HepG2 (cell line): ENCODE results near the gene KLF13. TPM values are rescaled to one million over a fixed set of nuclear protein-coding genes. Genes with fewer than 3 reads are reported as not detected.
A peak's percentile ranks its signal among the peaks of the same experiment; 100 is the strongest.

ENCODE experiments used
- ATAC-seq: fragments of 200-7000 bp; cut with Tn5 transposase; 3 replicates; pipeline ENCODE4 v1.9.1; 2020; ENCODE audit warnings: mild to moderate bottlenecking, moderate library complexity
- BruUV-seq: library from RNA; stranded (reverse); fragments of 400-500 nt; replicated peaks from 2 replicates; lab custom pipeline; 2021; lab: Mats Ljungman, UMichigan
- CTCF ChIA-PET: fragments of 300-600 bp; formaldehyde crosslinking; extraction: SDS; loops from one replicate; lab custom pipeline; 2021; ENCODE audit warnings: low total read pairs, inconsistent platforms, low intra/inter-chr PET ratio; lab: Yijun Ruan, JAX
- POLR2A ChIA-PET: fragments of 350-600 bp; sonication (Branson Sonifier 250); formaldehyde crosslinking; loops from one replicate; lab custom pipeline; 2020; ENCODE audit warnings: antibody characterized with exemption, inconsistent platforms; lab: Yijun Ruan, JAX
- DNase-seq: peaks from one replicate; pipeline ENCODE4 v3.0.0-alpha.2; 2015; ENCODE audit warnings: low spot score
- FAIRE-seq: peaks from 3 replicates; lab custom pipeline; 2011; peaks lifted over from hg19 to GRCh38; lab: Jason Lieb, UNC
- H2AFZ ChIP-seq: one replicate; pipeline ENCODE4 v1.6.1; 2011; ENCODE audit warnings: low read length, inconsistent platforms
- H3K27ac ChIP-seq: fragments of 300-600 bp; 3 replicates; pipeline ENCODE4 v1.8.0; 2011; ENCODE audit warnings: mixed run types, mild to moderate bottlenecking, mixed read lengths, low read length, inconsistent platforms; ENCODE audit not compliant: insufficient read depth; ENCODE audit errors: extremely low read length
- H3K27me3 ChIP-seq, 2 experiments: fragments of 200-600 bp in 1 of 2; 2 replicates in 1 of 2; 3 replicates in 1 of 2; pipeline versions ENCODE4 v1.6.0 to v1.8.0; 2011; ENCODE audit warnings: low read length in 2 of 2, mild to moderate bottlenecking in 2 of 2, moderate library complexity in 2 of 2, inconsistent platforms in 1 of 2; ENCODE audit not compliant: insufficient read depth in 2 of 2, control insufficient read depth in 1 of 2
- H3K36me3 ChIP-seq, 2 experiments: fragments of 200-600 bp in 1 of 2; replicated peaks in 1 of 2; 2 replicates in 1 of 2; 3 replicates in 1 of 2; pipeline versions ENCODE4 v1.5.1 to v1.8.0; 2011; ENCODE audit warnings: low read length in 2 of 2, inconsistent platforms in 1 of 2; ENCODE audit not compliant: insufficient read depth in 2 of 2, control insufficient read depth in 1 of 2
- H3K4me1 ChIP-seq: 2 replicates; pipeline ENCODE4 v1.5.1; 2012; ENCODE audit warnings: low read length, inconsistent platforms; ENCODE audit not compliant: insufficient read depth
- H3K4me2 ChIP-seq: 2 replicates; pipeline ENCODE4 v1.6.0; 2011; ENCODE audit warnings: low read depth, low read length, inconsistent platforms
- H3K4me3 ChIP-seq, 3 experiments: fragments of 200-600 bp in 1 of 3; sonication (generic), shearing (Covaris generic) in 1 of 3; replicated peaks in 1 of 3; 2 replicates each; pipeline ENCODE4 v1.5.1; 2011 to 2016; ENCODE audit warnings: low read length in 3 of 3, inconsistent platforms in 2 of 3, low read depth in 2 of 3, mild to moderate bottlenecking in 2 of 3, control low read depth in 1 of 3, mixed read lengths in 1 of 3; ENCODE audit not compliant: insufficient read depth in 1 of 3
- H3K79me2 ChIP-seq: one replicate; pipeline ENCODE4 v1.6.1; 2011; ENCODE audit warnings: low read length, inconsistent platforms; ENCODE audit not compliant: insufficient read depth
- H3K9ac ChIP-seq: 2 replicates; pipeline ENCODE4 v1.6.0; 2011; ENCODE audit warnings: mild to moderate bottlenecking, low read depth, low read length, inconsistent platforms; ENCODE audit not compliant: insufficient read depth
- H3K9me3 ChIP-seq: 2 replicates; pipeline ENCODE4 v1.5.1; 2012; ENCODE audit warnings: mild to moderate bottlenecking, low read length
- H4K20me1 ChIP-seq: 2 replicates; pipeline ENCODE4 v1.6.0; 2011; ENCODE audit warnings: inconsistent platforms, mild to moderate bottlenecking, low read length, moderate library complexity; ENCODE audit not compliant: insufficient read depth
- AKNA ChIP-seq: sonication (generic); formaldehyde crosslinking; IDR thresholded peaks from 2 replicates; pipeline ENCODE4 v1.4.0; 2020; ENCODE audit warnings: missing genetic modification reagents, borderline replicate concordance
- HDAC1 ChIP-seq: sonication (generic); formaldehyde crosslinking; IDR thresholded peaks from 2 replicates; pipeline ENCODE4 v1.5.1; 2020; ENCODE audit warnings: mild to moderate bottlenecking, missing genetic modification reagents
- REST ChIP-seq, 2 experiments: IDR thresholded peaks; 2 replicates each; pipeline ENCODE4 v1.6.1; 2011 to 2012; ENCODE audit warnings: low read length in 2 of 2, borderline replicate concordance in 1 of 2, low read depth in 1 of 2, mild to moderate bottlenecking in 1 of 2, moderate library complexity in 1 of 2
- THAP11 ChIP-seq: IDR thresholded peaks from 2 replicates; pipeline ENCODE4 v1.6.1; 2016; ENCODE audit warnings: missing biosample characterization, missing genetic modification reagents
- ZEB1 ChIP-seq: IDR thresholded peaks from 2 replicates; pipeline ENCODE4 v1.6.1; 2012; ENCODE audit warnings: mild to moderate bottlenecking, low read depth, inconsistent platforms; ENCODE audit not compliant: insufficient replicate concordance
- ZMYM4 ChIP-seq: sonication (generic); formaldehyde crosslinking; IDR thresholded peaks from 2 replicates; pipeline ENCODE4 v1.8.1; 2023; ENCODE audit warnings: mild to moderate bottlenecking, missing genetic modification reagents
- ZNF331 ChIP-seq: sonication (generic); formaldehyde crosslinking; IDR thresholded peaks from 2 replicates; pipeline ENCODE4 v1.4.0; 2020; ENCODE audit warnings: missing genetic modification reagents
- ZNF354B ChIP-seq: sonication (generic); formaldehyde crosslinking; IDR thresholded peaks from 2 replicates; pipeline ENCODE4 v1.8.0; 2022; ENCODE audit warnings: mild to moderate bottlenecking, missing genetic modification reagents
- WGBS: methylation state at CpG from one replicate; pipeline ENCODE4 v1.1.6; 2017; ENCODE audit warnings: low lambda C conversion rate; 5-methylcytosine and 5-hydroxymethylcytosine counted together
- in situ Hi-C: cut with HindIII; loops from 2 replicates; pipeline ENCODE4 v1.10.0; 2017; ENCODE audit warnings: low pct_unique_long_range_greater_than_20kb; ENCODE audit not compliant: extremely low pct_ligation_motif_present
- intact Hi-C: fragments of 100-400 bp; cut with micrococcal nuclease; formaldehyde crosslinking; loops from one replicate; pipeline ENCODE4 v1.10.0; 2022; ENCODE audit not compliant: unreplicated experiment
- polyA plus RNA-seq, 8 experiments: library from polyadenylated mRNA; depleted of rRNA in 3 of 8; stranded (reverse) in 7 of 8; unstranded in 1 of 8; fragments of >200 nt; fragmentation: Illumina TruSeq in 4 of 8; extraction: Trizol in 4 of 8; gene quantifications; 2 replicates each; pipeline versions ENCODE4 v1.2.1 to v1.2.3, GENCODE V29; 2011 to 2016; ENCODE audit warnings: low read depth in 4 of 8, missing spikeins in 1 of 8, mixed read lengths in 1 of 8; ENCODE audit not compliant: insufficient read depth in 1 of 8
- total RNA-seq, 5 experiments: library from RNA; depleted of rRNA; stranded (reverse); fragments of >200 nt; fragmentation: Illumina TruSeq; extraction: Trizol; gene quantifications; 2 replicates each; pipeline ENCODE4 v1.2.3, GENCODE V29; 2016; ENCODE audit warnings: low read depth in 1 of 5
- TF ChIP-seq, protein P1 (sequence below): IDR thresholded peaks from 2 replicates; pipeline ENCODE4 v1.6.1; 2016; ENCODE audit warnings: low read depth, borderline replicate concordance

KLF13 gene
- total and polyA plus RNA-seq, 2 of the 13 experiments (the other 11 are each of a cell fraction or from before 2014, with no cell fraction given), result 16.8 to 25.1 TPM

- H3K4me3 ChIP-seq, result no peak overlapping the region
- ChIA-PET POLR2A (interaction anchor here (1.1 to 1.5 kb wide), 2 partner anchors 14 to 79 kb away, joined by 5 to 6 read pairs; no protein-coding TSS in a partner anchor), CTCF (no interaction called here)
- no peak for FAIRE-seq
- H3K36me3 ChIP-seq, result no peaks in the 10 kb centered on the region
- H3K4me2 ChIP-seq, result peak overlapping the region; percentile 54; the same call in 1 of the 2 replicates
- in situ Hi-C loops, result no loop called here
- WGBS, result 0% methylated on average over 2 of the region's 2 CpGs
- no peak overlapping the region; the same call in 1 of the 2 replicates for H3K9ac ChIP-seq
- no TSS peak for BruUV-seq
- no peak overlapping the region for H2AFZ ChIP-seq
- peaks cover 76% of the 10 kb centered on the region for H3K4me1 ChIP-seq
- H3K27ac ChIP-seq, result peak overlapping the region; percentile 44
- H3K27me3 ChIP-seq, result no peaks in the 10 kb centered on the region
- no peaks in the 10 kb centered on the region for H3K79me2 ChIP-seq
- no peaks in the 10 kb centered on the region for H4K20me1 ChIP-seq
- intact Hi-C loops, result no loop called here
- ATAC-seq, result peak; percentile 3; the same call in 2 of the 3 replicates
- no peaks in the 10 kb centered on the region for H3K9me3 ChIP-seq
- no peak for DNase-seq
- TF ChIP-seq AKNA (no peak), ZEB1 (no peak), THAP11 (CRISPR knock-in tag) (no peak), HDAC1 (CRISPR knock-in tag) (no peak), REST (IDR thresholded peaks at IDR 0.05; ENCODE audit: borderline replicate concordance in 1 of 2, low read depth in 1 of 2, low read length in 2 of 2) (no peak), ZMYM4 (CRISPR knock-in tag) (0 out of 2 replicates have a peak, but pooled peaks have one; percentile 4), ZNF331 (CRISPR knock-in tag) (0 out of 2 replicates have a peak, but pooled peaks have one; percentile 1), ZNF354B (CRISPR knock-in tag) (no peak)
- TF ChIP-seq, protein P1, sequence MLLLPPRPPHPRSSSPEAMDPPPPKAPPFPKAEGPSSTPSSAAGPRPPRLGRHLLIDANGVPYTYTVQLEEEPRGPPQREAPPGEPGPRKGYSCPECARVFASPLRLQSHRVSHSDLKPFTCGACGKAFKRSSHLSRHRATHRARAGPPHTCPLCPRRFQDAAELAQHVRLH (CRISPR knock-in tag), result no peak
These were observed 32.6 kb upstream of the KLF13 start for GRCh38 chr15:31294067-31294466.
